ENCODE data around the gene DPPA3. TPM values are rescaled to one million over a fixed set of nuclear protein-coding genes. Genes with fewer than 3 reads are reported as not detected.
A peak's percentile ranks its signal among the peaks of the same experiment; 100 is the strongest.

Gene DPPA3
- total and polyA plus RNA-seq, 2 of the 8 experiments (the other 6 are each of a cell fraction or from before 2014, with no cell fraction given): 0.30 to 1.2 TPM

GRCh38 chr12:7681535-7681934 is 29.7 kb upstream of the DPPA3 start:
- Histone ChIP-seq H4K8ac (ENCODE audit: extremely low read depth, insufficient read depth, low read length) (no peak overlapping the region), H3K4me3 (ENCODE audit: extremely low read depth in 1 of 4, insufficient read depth in 2 of 4, low read depth in 3 of 4, low read length in 4 of 4) (no peak overlapping the region), H2BK20ac (ENCODE audit: low read length) (peak overlapping the region; percentile 43; the same call in 1 of the 2 replicates), H3K23me2 (ENCODE audit: low read depth, low read length) (no peaks in the 10 kb centered on the region), H3K36me3 (ENCODE audit: control insufficient read depth in 2 of 4, insufficient read depth in 4 of 4, low read length in 3 of 4) (no peaks in the 10 kb centered on the region), H3K4me1 (replicated peaks in 1 of 4; ENCODE audit: control insufficient read depth in 3 of 4, insufficient read depth in 4 of 4, low read length in 3 of 4) (0 out of 7 replicates have a peak, but pooled peaks cover 0 to 2% (median 0%) of the 10 kb centered on the region in 4 experiments), H3K27ac (ENCODE audit: low read depth, low read length) (no peak overlapping the region), H3K23ac (ENCODE audit: insufficient read length) (no peak overlapping the region), H4K5ac (ENCODE audit: insufficient read length, low read depth, low read length) (no peak overlapping the region), H2BK12ac (ENCODE audit: low read depth, low read length) (no peak overlapping the region), H3K4me2 (ENCODE audit: insufficient read depth in 1 of 2, low read depth in 2 of 2, low read length in 2 of 2) (no peak overlapping the region), H3K9ac (replicated peaks in 1 of 4; ENCODE audit: extremely low read depth in 1 of 4, low read depth in 3 of 4, low read length in 3 of 4) (no peak overlapping the region), H4K91ac (replicated peaks; ENCODE audit: insufficient read length, low read length) (no peak overlapping the region), H3K27me3 (replicated peaks in 1 of 4; ENCODE audit: control insufficient read depth in 3 of 4, extremely low read depth in 1 of 4, insufficient read depth in 3 of 4, low read length in 3 of 4) (no peaks in the 10 kb centered on the region), H2BK15ac (ENCODE audit: low read length) (peak overlapping the region; percentile 8; the same call in 1 of the 2 replicates), H2BK120ac (replicated peaks; ENCODE audit: low read depth, low read length) (no peak overlapping the region), H3K4ac (replicated peaks; ENCODE audit: insufficient read length, low read depth, low read length) (no peak overlapping the region), H2AFZ (ENCODE audit: low read length) (no peak overlapping the region), H2AK5ac (ENCODE audit: low read depth, low read length) (no peak overlapping the region), H3K79me2 (ENCODE audit: control insufficient read depth in 1 of 2, insufficient read depth in 2 of 2, low read length in 2 of 2) (no peaks in the 10 kb centered on the region), H3K18ac (ENCODE audit: extremely low read depth, low read length) (no peak overlapping the region), H2BK5ac (ENCODE audit: low read depth, low read length) (no peak overlapping the region), H3K9me3 (ENCODE audit: insufficient read depth in 2 of 2, low read depth in 1 of 2, low read length in 1 of 2) (no peaks in the 10 kb centered on the region), H3K14ac (ENCODE audit: insufficient read length) (no peak overlapping the region), H3K56ac (replicated peaks; ENCODE audit: insufficient read length, low read depth, low read length) (no peak overlapping the region), H4K20me1 (replicated peaks in 1 of 2; ENCODE audit: control insufficient read depth in 1 of 2, insufficient read depth in 2 of 2, low read length in 2 of 2) (no peaks in the 10 kb centered on the region), H3K79me1 (ENCODE audit: low read depth, low read length) (no peaks in the 10 kb centered on the region)
- WGBS, 2 experiments (ENCODE audit: extremely low coverage in 1 of 2, insufficient coverage in 1 of 2, insufficient read length in 1 of 2, insufficient replicate concordance in 2 of 2, low coverage in 1 of 2, low lambda C conversion rate in 2 of 2, missing lambda C conversion rate in 1 of 2): 47% methylated on average over 2 of the region's 2 CpGs; no CpG with 5 or more reads in 1 of the 2 experiments
- TF ChIP-seq CHD2 (IDR thresholded peaks at IDR 0.05; ENCODE audit: low read length) (no peak), TAF7 (optimal IDR thresholded peaks at IDR 0.05; ENCODE audit: borderline replicate concordance, low read depth, low read length) (no peak), POLR2A (IDR thresholded peaks at IDR 0.05; ENCODE audit: control extremely low read depth in 1 of 2, low read depth in 2 of 2, low read length in 2 of 2) (no peak)
- peak; percentile 81 for FAIRE-seq
- ChIA-PET POLR2A (ENCODE audit: partially characterized antibody) (no interaction called here), CTCF (ENCODE audit: partially characterized antibody) (interaction anchor here (8.0 kb wide), 1 partner anchor 123 kb away, joined by 128 read pairs; no protein-coding TSS in a partner anchor)
- DNase-seq (ENCODE audit: low read depth in 1 of 2, low spot score in 2 of 2): no peak
